ENCODE data around the gene FRMD8. TPM values are rescaled to one million over a fixed set of nuclear protein-coding genes. Genes with fewer than 3 reads are reported as not detected.

The FRMD8 gene
- total and polyA plus RNA-seq, 2 experiments from 2014 or later: 7.0 to 35.4 TPM

DNA sequence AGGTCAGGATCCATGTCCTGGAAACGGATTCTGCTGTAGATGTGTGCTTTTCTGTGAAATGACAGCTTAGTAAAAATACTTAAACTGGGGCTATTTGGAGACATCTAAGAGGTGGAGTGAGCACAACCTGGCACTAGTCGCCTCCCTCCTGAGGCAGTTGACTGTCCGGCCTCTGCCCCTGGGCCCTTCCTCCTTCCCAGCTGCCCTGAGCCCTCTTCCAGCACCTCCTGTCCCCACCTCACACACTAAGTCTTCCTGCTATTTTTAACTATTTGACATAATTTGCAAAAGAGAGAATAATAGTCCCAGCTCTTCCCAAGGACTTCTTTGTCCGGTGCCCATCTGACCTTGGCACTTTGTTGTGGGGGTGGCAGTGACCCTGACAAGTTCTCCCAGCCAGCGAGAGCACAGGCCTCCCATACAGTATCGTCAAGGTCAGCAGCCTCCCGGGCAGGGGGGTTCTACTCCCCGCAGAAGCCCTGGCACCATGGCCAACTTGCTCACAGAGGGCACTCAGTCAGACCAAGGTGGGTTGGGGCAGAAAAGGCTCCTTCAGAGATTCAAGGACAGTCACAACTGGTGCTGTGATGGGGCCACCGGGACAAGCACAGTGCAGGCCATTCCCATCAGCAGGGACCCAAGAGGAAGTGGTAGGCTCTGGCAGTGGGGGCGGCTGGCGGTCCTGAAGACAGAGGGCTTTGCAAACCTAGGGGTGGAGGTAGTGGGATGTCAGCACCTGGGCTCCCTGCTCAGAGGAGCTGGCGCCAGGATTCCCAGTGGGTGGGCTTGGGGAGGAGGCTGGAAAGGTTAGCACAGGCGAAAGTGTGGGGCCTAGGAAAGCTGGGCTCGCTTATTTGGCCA is 30.6 kb downstream of the FRMD8 start (continued):
- TF ChIP-seq STAT1 (IDR thresholded peaks at IDR 0.05; ENCODE audit: unreplicated experiment) (no peak), REST (IDR thresholded peaks at IDR 0.05; ENCODE audit: unreplicated experiment) (no peak), POLR2AphosphoS5 (IDR thresholded peaks at IDR 0.05; ENCODE audit: low read depth) (no peak), EZH2phosphoT487 (IDR thresholded peaks at IDR 0.05; ENCODE audit: unreplicated experiment) (no peak), NANOG (IDR thresholded peaks at IDR 0.05; ENCODE audit: borderline replicate concordance) (no peak)
- TF ChIP-seq, protein P1, sequence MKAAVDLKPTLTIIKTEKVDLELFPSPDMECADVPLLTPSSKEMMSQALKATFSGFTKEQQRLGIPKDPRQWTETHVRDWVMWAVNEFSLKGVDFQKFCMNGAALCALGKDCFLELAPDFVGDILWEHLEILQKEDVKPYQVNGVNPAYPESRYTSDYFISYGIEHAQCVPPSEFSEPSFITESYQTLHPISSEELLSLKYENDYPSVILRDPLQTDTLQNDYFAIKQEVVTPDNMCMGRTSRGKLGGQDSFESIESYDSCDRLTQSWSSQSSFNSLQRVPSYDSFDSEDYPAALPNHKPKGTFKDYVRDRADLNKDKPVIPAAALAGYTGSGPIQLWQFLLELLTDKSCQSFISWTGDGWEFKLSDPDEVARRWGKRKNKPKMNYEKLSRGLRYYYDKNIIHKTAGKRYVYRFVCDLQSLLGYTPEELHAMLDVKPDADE (IDR thresholded peaks at IDR 0.05): no peak

GRCh38 chr11:65417702-65418430 is 31.4 kb downstream of the FRMD8 start:
- Histone ChIP-seq H3K79me2 (replicated peaks; ENCODE audit: insufficient read depth) (0 out of 2 replicates have a peak, but pooled peaks cover 2% of the 10 kb centered on the region), H3K9me2 (ENCODE audit: insufficient read depth) (no peaks in the 10 kb centered on the region), H3K4me2 (no peak overlapping the region), H3K27me3 (ENCODE audit: insufficient read depth) (no peaks in the 10 kb centered on the region), H3F3A (replicated peaks; ENCODE audit: low read depth) (peaks cover 29% of the 10 kb centered on the region), H3K4me3 (no peak overlapping the region), H3K36me3 (ENCODE audit: insufficient read depth) (no peaks in the 10 kb centered on the region), H3K27ac (ENCODE audit: low read depth) (no peak overlapping the region), H3K4me1 (ENCODE audit: insufficient read depth) (peaks cover 56% of the 10 kb centered on the region), H2AFZ (no peak overlapping the region), H4K20me1 (replicated peaks; ENCODE audit: insufficient read depth) (no peaks in the 10 kb centered on the region)
- H3K27ac Mint-ChIP-seq: peak overlapping the region; percentile 21; the same call in 1 of the 2 replicates
- no peak overlapping the region for H3K4me3 Mint-ChIP-seq
- peaks cover 62% of the 10 kb centered on the region for H3K4me1 Mint-ChIP-seq
- TF ChIP-seq EZH2 (IDR thresholded peaks at IDR 0.05; ENCODE audit: low read depth, unreplicated experiment): no peak
- no peaks in the 10 kb centered on the region; the same call in 2 of the 3 replicates for H3K36me3 Mint-ChIP-seq (ENCODE audit: low read depth)
- no peak for ATAC-seq
- no peaks in the 10 kb centered on the region; the same call in 2 of the 3 replicates for H3K9me3 Mint-ChIP-seq
- no peak for DNase-seq (ENCODE audit: low spot score)
- H3K27me3 Mint-ChIP-seq (ENCODE audit: insufficient read depth, low read depth, poor library complexity): peaks cover 35% of the 10 kb centered on the region
